Uterus (tissue), 2 donors: Measurements from ENCODE around the gene FILIP1.

Source experiments
- POLR2A ChIP-seq, 2 donors: fragments of 450-650 bp; IDR thresholded peaks; one replicate each; pipeline ENCODE4 v1.6.1; 2016; ENCODE audit warnings: antibody characterized with exemption in 2 of 2, mild to moderate bottlenecking in 1 of 2, moderate library complexity in 1 of 2
- TF ChIP-seq, protein P1 (sequence below), 4 experiments: fragments of 200-600 bp in 2 of 4; fragments of 450-650 bp in 2 of 4; sonication (generic) in 2 of 4; IDR thresholded peaks; one replicate each; pipeline ENCODE4 v1.5.1; 2016 to 2019; ENCODE audit warnings: antibody characterized with exemption in 4 of 4, mild to moderate bottlenecking in 2 of 4, moderate library complexity in 1 of 4

- TF ChIP-seq, protein P1, sequence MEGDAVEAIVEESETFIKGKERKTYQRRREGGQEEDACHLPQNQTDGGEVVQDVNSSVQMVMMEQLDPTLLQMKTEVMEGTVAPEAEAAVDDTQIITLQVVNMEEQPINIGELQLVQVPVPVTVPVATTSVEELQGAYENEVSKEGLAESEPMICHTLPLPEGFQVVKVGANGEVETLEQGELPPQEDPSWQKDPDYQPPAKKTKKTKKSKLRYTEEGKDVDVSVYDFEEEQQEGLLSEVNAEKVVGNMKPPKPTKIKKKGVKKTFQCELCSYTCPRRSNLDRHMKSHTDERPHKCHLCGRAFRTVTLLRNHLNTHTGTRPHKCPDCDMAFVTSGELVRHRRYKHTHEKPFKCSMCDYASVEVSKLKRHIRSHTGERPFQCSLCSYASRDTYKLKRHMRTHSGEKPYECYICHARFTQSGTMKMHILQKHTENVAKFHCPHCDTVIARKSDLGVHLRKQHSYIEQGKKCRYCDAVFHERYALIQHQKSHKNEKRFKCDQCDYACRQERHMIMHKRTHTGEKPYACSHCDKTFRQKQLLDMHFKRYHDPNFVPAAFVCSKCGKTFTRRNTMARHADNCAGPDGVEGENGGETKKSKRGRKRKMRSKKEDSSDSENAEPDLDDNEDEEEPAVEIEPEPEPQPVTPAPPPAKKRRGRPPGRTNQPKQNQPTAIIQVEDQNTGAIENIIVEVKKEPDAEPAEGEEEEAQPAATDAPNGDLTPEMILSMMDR (IDR thresholded peaks at IDR 0.05) = no peak
- TF ChIP-seq POLR2A (IDR thresholded peaks at IDR 0.05) = no peak
These were observed 73.6 kb downstream of the FILIP1 start for GRCh38 chr6:75419980-75420379.
